Measurements from ENCODE around the gene PDK2.
"Not testable (repeated sequence)": the region's sequence is repeated elsewhere in the genome, so short reads cannot be mapped to it uniquely, and the experiment has no call there.

Gene PDK2

DNA sequence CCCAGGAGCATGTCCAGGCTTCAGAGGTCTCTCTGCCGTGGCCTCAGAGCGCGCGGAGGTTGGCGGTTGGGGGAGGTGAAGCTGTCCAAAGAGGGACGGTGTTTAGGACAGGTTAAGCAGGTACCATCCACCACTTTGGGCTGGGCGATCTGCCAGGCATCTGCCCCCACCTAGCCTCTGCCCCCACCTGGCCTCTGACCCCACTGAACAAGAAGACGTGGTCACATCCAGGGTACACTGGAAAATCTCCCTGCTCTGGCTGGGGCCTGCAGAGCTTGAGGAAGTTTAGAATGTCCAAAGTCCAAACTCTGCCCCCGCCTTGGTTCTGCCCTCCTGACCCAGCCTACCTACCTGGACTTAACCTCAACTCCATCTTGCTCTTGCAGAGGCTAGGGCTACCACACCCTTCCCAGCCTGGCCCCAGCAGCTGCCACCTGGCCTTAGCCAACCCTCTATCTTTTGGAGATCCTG lies 37.6 kb upstream of the PDK2 start:
- no peak overlapping the region for H3K4me3 ChIP-seq (ENCODE audit: low read depth, low read length)
- TF ChIP-seq CTCF (IDR thresholded peaks at IDR 0.05; ENCODE audit: control insufficient read depth, extremely low read depth, insufficient read depth), result no peak
- DNase-seq (ENCODE audit: low read depth), result no peak

- no peak for DNase-seq (ENCODE audit: low read depth)
- TF ChIP-seq CTCF (IDR thresholded peaks at IDR 0.05; ENCODE audit: control insufficient read depth, extremely low read depth, insufficient read depth), result no peak
- no peak overlapping the region for H3K4me3 ChIP-seq (ENCODE audit: low read depth, low read length)
Observed at GRCh38 chr17:50058296-50058953, 36.7 kb upstream of the PDK2 start.

DNA sequence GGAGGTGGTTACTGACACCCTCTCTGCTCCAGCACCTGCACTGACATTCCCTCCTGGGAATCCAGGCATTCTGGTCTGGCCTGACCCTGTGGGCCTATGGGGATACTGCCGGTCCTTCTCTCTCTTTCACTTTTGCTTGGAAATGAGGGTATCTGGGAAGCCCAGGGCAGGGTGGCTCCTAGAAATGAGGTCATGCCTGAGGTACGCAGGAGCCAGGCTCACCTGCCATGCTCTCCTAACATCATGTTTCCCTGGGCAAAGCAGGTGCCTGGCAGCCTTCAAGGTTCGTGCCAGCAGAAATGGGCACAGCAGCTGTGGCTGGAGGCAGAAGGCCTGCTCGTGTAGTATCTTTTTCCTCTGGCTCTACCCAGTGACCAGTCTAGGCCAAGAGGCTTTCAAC lies 35.9 kb upstream of the PDK2 start:
- no peak overlapping the region for H3K4me3 ChIP-seq (ENCODE audit: low read depth, low read length)
- TF ChIP-seq CTCF (IDR thresholded peaks at IDR 0.05; ENCODE audit: control insufficient read depth, extremely low read depth, insufficient read depth), result no peak
- DNase-seq (ENCODE audit: low read depth), result no peak

DNA sequence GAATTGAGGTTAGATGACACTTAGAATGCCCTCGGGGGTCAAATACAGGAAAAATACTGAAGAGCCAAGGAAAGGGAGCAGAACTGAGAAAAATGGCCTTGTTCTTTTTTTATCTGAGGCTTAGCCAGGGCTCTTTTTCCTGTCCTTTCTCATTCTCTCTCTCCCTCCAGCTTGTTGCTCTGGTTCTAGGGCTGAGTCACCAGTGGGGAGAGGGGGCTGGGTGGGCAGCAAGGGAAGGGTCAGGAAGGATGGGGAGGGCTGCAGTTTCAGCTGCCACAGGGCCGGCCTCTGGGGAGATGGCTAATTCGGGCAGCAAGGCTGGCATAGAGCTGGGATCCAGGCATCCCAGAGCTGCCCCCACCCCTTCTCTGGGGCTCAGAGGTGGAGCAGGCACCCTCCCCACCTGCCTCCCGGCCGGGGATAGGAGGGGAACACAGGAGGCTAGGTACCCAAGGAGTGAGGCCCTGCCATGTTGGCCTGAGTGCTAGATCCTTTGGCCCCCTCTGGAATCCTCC lies 35.3 kb upstream of the PDK2 start:
- no peak for DNase-seq (ENCODE audit: low read depth)
- no peak for TF ChIP-seq CTCF (IDR thresholded peaks at IDR 0.05; ENCODE audit: control insufficient read depth, extremely low read depth, insufficient read depth)
- H3K4me3 ChIP-seq (ENCODE audit: low read depth, low read length), result no peak overlapping the region

DNA sequence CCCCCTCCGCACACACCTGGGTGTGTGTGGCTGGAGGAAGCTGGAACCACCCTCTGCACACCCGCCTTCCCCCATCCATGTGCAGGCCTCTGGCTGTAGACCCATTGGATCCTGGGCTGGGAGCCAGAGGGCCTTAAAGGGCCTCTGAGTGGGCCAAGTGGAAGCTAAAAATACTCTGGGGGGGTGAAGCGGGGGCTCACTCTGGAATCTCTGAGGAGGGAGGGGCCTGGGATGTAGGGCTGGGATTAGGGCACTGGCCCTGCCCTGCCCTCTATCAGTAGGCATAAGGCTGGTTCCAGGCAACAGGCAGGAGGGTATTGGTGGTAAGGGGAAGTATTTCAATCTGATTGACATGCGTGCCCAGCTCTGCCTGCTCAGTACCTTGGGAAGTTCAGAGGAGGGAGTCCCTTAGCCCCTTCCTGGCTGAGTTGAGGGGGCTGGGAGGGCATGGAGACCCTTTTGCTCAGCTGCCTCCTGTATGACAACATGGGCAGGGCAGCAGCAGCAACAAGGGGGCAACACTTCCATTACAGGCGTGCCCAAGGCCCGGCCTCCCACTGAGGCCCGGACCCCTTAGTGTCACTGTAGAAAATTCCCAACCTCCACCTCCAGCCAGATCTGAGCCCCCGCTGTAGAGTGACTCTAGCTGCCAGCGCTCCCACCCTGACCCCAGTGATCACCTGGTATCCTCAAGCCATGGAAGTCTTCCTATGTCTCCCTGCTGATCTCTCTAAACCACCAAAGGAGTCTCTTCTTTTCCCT lies 34.0 kb upstream of the PDK2 start:
- no peak for DNase-seq (ENCODE audit: low read depth)
- TF ChIP-seq CTCF (IDR thresholded peaks at IDR 0.05; ENCODE audit: control insufficient read depth, extremely low read depth, insufficient read depth), result no peak
- no peak overlapping the region for H3K4me3 ChIP-seq (ENCODE audit: low read depth, low read length)

GRCh38 chr17:50061713-50062045 lies 33.5 kb upstream of the PDK2 start:
- DNase-seq (ENCODE audit: low read depth), result not testable (repeated sequence)

DNA sequence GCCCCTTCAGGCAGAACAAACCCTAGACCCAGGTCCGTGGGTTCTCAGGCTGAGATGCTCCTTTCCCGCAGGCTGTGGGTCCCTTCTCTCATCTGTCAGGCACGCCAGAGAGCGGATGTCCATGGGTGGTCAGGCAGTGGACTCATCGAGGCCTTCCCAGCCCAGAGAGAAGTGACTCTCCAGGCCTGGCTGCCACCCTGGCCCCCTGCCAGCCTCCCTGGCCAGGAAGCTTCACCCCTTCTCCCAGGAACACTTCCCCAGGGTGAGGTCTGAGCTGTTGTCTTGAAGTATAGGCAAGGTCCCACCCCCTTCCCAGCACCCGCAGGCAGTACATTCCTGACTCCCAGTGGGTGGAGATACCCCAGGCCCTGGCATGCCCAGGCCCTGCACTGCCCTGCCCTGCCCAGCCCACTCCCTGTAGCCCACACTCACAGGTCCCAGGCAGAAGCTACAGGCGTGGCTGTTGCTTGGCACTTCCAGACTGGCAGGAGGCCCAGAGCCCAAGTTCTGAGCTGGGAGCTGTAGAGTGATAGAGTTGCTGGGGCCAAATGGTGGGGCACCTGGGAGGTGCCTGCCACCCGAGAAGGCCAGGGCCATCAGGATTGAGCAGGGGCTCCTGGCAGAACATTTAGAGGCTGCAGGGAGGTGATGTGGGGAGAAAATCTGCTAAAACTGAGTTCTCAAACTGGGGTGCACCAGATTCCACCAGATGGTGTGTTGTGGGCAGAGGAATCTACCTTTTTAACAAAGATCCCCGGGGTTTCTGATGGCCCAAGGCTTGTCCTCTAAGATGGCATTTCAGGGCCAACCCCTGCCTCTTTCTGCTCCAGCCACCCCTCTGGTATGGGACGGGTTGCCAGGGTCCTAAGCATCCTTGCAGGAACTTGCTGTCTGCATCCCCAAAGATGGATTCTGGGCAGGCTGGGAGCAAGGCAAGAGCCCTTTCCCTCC lies 32.6 kb upstream of the PDK2 start:
- TF ChIP-seq CTCF (IDR thresholded peaks at IDR 0.05; ENCODE audit: control insufficient read depth, extremely low read depth, insufficient read depth), result no peak
- no peak overlapping the region for H3K4me3 ChIP-seq (ENCODE audit: low read depth, low read length)
- DNase-seq (ENCODE audit: low read depth), result no peak

More at GRCh38 chr17:50061713-50062045, 33.5 kb upstream of the PDK2 start:
- not testable (repeated sequence) for H3K4me3 ChIP-seq (ENCODE audit: low read depth, low read length)

Measured in LNCaP clone FGC (cell line).